ENCODE data around the gene TFIP11. TPM values are rescaled to one million over a fixed set of nuclear protein-coding genes. Genes with fewer than 3 reads are reported as not detected.

TFIP11 gene
- total and polyA plus RNA-seq, 7 donors = 28.8 to 56.1 (median 36.8) TPM

GRCh38 chr22:26527574-26528465 is 15.5 kb upstream of the TFIP11 start:
- no peak for TF ChIP-seq CTCF (IDR thresholded peaks at IDR 0.05)
- WGBS, 3 donors = 32 to 53% (median 46%) methylated on average over 15 of the region's 15 CpGs
- Histone ChIP-seq H3K9me3 (no peaks in the 10 kb centered on the region), H3K36me3 (ENCODE audit: insufficient read depth in 1 of 2, low read depth in 1 of 2) (peaks cover 3 to 32% of the 10 kb centered on the region in 2 donors), H3K4me3 (peak overlapping the region; percentile 38), H3K4me1 (peaks cover 27% of the 10 kb centered on the region), H3K27me3 (ENCODE audit: insufficient read depth in 3 of 3, low read length in 2 of 3) (no peaks in the 10 kb centered on the region), H3K27ac (peak overlapping the region; percentile 84)
- peak; percentile 76 to 82 (median 80) for ATAC-seq
- intact Hi-C loops (cut with DNase I) = loop anchor here (2.0 to 5.0 kb wide), 3 partner anchors 25 to 59 kb away; no protein-coding TSS in a partner anchor
- DNase-seq = peak; percentile 23 to 70

- Histone ChIP-seq H3K9me3 (no peaks in the 10 kb centered on the region), H3K4me3 (peak overlapping the region; percentile 38), H3K36me3 (ENCODE audit: insufficient read depth in 1 of 2, low read depth in 1 of 2) (peaks cover 0 to 26% of the 10 kb centered on the region in 2 donors), H3K27me3 (ENCODE audit: insufficient read depth in 3 of 3, low read length in 2 of 3) (no peaks in the 10 kb centered on the region), H3K4me1 (peaks cover 27% of the 10 kb centered on the region), H3K27ac (peak overlapping the region; percentile 84)
- WGBS, 3 donors = 19 to 35% (median 34%) methylated on average over 3 of the region's 3 CpGs
- DNase-seq (no peak), ATAC-seq (no peak)
- TF ChIP-seq CTCF (IDR thresholded peaks at IDR 0.05) = no peak
- intact Hi-C loops (cut with DNase I) = loop anchor here (2.0 to 5.0 kb wide), 3 partner anchors 24 to 60 kb away; no protein-coding TSS in a partner anchor
Measured at GRCh38 chr22:26527167-26527566, 14.9 kb upstream of the TFIP11 start.

GRCh38 chr22:26525946-26526564 is 13.8 kb upstream of the TFIP11 start:
- Histone ChIP-seq H3K9me3 (no peaks in the 10 kb centered on the region), H3K27ac (peak overlapping the region; percentile 84), H3K4me3 (peak overlapping the region; percentile 43), H3K4me1 (peaks cover 27% of the 10 kb centered on the region), H3K27me3 (ENCODE audit: insufficient read depth in 3 of 3, low read length in 2 of 3) (no peaks in the 10 kb centered on the region), H3K36me3 (ENCODE audit: insufficient read depth in 1 of 2, low read depth in 1 of 2) (peaks cover 0 to 14% of the 10 kb centered on the region in 2 donors)
- intact Hi-C loops (cut with DNase I) = loop anchor here (2.0 to 5.0 kb wide), 3 partner anchors 23 to 61 kb away; no protein-coding TSS in a partner anchor
- ATAC-seq (peak in 2 of 4 donors; percentile 20 to 59), DNase-seq (no peak)
- WGBS, 3 donors = 34 to 41% (median 39%) methylated on average over 7 of the region's 7 CpGs
- TF ChIP-seq CTCF (IDR thresholded peaks at IDR 0.05) = no peak

- Histone ChIP-seq H3K36me3 (ENCODE audit: insufficient read depth in 1 of 2, low read depth in 1 of 2) (peaks cover 0 to 9% of the 10 kb centered on the region in 2 donors), H3K27ac (peak overlapping the region; percentile 84)
- WGBS, 3 donors = 29 to 53% (median 31%) methylated on average over 4 of the region's 4 CpGs
Measured at GRCh38 chr22:26524870-26525269, 12.6 kb upstream of the TFIP11 start.

More at GRCh38 chr22:26524870-26525269, 12.6 kb upstream of the TFIP11 start:
- no peaks in the 10 kb centered on the region for H3K9me3 ChIP-seq
- H3K4me1 ChIP-seq = peaks cover 27% of the 10 kb centered on the region
- H3K27me3 ChIP-seq (ENCODE audit: insufficient read depth in 3 of 3, low read length in 2 of 3) = no peaks in the 10 kb centered on the region
- intact Hi-C loops (cut with DNase I) = loop anchor here in 1 of 2 donors (5.0 kb wide), 2 partner anchors 37 to 62 kb away; no protein-coding TSS in a partner anchor
- ATAC-seq (peak; percentile 41 to 55 (median 51)), DNase-seq (no peak)
- H3K4me3 ChIP-seq = peak overlapping the region; percentile 43
- TF ChIP-seq CTCF (IDR thresholded peaks at IDR 0.05) = no peak
